Activated T-cell treated with anti-CD3 and anti-CD28 coated beads, Interleukin-2, amount 50 U/mL, for 1 hour (primary cell): ENCODE results near the gene MICU1.
A peak's percentile ranks its signal among the peaks of the same experiment; 100 is the strongest.
"Not testable (repeated sequence)": the region's sequence is repeated elsewhere in the genome, so short reads cannot be mapped to it uniquely, and the experiment has no call there.

Source experiments
- DNase-seq: peaks from one replicate; pipeline ENCODE4 v3.0.0-alpha.2; 2020

MICU1 gene

DNA sequence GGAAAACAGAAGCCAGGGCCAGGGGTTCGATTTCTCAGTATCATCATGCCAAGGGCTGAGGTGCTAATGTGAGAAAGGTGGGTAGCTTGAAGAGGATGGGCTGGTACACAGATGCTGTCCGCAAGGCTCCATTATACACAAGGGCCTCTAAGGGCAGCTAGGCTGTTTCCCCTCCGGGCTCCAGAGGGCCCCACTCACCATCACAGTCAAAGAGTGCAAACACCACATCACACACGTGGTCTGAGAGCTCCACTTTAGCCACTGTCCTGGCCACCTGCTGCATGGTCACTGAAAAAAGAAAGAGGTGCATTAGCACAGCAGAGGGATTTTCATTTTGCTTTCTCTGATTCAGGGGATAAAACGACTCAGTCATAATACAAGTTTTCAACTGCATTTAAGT, 250.3 kb downstream of the MICU1 start:
- no peak for DNase-seq

DNA sequence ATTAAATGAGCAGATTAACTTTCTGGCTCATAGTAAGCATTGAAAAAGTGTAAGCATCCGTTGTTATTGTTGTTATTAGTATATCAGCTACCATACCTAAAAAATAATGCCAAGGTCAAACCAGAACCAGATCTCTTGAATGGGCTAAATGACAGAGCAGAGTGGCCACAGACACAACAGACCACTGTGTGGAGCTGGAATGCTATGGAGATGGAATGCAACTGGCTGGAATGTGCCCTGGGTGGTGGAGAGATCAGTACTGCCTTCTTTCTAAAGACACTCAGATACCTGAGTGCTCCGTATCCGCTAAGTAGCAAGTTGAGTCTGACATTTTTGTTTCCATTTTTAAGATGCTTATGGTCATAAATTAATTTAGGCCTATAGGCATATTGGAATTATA, 250.7 kb downstream of the MICU1 start:
- no peak for DNase-seq

DNA sequence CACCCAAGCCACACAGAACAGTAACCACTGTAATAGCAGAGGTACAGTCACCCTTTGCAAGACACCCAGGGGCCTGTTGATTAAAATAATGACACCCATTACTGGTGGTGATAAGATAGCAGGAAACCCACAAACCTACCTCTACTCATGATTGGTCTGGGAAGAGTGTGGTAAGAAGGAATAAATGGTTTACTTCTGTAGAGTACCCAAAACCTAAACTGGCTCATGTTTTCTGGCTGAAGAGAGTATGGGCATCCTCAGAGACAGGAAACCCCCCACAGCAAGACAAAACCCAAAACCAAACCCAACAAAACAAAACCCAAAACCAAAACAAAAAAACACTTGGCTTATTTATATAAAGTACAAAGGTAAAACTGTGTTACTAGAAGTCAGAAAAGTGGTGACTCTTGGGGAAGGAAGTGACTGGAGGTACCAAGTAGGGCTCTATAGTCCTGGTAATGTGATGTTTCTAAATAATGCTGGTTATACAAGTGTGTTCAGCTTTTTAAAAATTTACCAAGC, 255.6 kb downstream of the MICU1 start:
- DNase-seq: no peak

DNA sequence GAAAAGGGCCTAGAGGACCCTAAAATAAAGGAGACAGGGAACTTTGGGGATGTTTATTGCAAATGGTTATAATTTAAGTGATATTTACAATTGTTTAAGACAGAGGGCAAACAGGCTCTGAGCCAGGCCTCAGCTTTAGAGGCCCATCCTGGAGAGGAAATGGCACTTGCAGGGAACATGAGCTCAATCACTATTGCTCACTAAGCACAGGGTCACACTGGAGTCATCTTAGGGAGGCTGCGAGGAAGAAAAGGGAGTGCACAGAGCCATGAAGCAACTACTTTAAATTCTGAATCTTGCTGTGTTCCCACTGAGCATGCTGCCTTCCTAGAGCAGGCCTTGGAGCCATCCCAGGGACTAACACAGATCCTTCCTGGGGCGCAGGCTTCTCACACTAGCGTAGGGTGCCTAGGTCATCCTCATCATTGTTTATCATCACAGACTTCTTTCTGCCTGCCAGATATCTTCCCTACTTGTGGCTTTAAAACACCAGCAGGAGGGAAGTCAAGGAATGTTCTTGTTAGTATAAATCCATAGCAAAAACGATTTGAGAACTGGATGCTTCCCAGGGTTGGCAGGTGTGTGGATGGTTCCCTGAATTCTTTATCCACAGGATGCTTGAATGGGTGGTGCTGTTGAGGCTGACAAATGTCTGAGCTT, 258.4 kb downstream of the MICU1 start:
- DNase-seq: no peak

DNA sequence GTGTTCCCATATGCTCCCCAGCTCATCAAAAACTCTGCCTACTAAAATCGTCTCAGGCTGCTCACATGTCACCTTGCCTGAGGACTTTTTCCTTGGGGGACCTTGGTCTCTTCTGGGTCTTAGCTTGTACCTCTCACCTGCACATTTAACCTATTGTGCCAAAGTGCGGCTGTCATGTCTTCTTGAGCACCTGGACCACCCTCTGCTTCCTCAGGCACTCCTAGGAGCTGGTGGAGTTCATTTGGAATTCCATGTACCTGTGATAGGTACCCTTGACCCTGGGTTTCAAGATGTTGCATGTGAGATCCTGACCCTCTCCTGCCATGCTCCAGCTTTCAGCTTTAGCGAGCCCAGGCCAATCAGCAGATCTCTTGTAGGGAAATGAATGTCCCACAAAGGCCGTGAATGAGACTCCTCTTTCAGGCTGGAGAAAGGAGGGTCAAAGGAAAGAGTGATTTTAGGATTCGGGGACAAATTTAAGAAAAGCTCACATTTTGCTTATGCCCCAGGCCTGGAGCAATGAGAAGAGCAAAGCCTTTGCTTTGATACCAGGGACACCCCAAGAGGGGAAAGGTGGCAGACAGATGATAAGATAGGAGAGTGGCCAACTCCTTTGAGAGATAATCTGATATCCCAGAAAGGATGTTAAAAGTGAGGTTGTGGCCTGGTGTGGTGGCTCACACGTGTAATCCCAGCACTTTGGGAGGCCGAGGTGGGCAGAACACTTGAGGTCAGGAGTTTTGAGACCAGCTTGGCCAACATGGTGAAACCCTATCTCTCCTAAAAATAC, 260.6 kb downstream of the MICU1 start:
- no peak for DNase-seq

DNA sequence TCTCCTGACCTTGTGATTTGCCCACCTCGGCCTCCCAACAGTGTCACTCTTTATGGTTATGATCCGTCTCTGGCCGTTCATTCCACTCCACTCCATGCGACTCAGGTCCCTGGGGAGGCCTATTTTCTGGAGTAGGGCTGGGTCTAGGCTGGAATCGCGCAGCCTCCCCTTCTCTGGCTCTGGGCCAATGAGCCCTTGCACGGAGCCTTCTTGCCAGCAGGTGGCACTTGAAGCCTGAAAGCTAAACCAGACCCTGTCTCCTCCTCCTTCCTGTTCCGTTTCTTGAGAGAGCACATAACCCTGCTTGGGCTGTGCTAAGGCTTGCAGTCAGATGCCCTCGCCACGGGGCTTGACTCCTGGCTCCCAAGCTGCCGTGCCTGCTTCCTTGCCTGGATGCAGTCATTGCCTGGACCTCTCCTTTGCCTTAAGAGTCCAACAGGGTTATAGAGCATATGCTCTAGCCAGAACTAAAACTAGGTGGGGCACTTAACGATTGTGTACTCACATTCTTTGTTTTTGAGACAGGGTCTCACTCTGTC, 261.6 kb downstream of the MICU1 start:
- peak; percentile 87 for DNase-seq

DNA sequence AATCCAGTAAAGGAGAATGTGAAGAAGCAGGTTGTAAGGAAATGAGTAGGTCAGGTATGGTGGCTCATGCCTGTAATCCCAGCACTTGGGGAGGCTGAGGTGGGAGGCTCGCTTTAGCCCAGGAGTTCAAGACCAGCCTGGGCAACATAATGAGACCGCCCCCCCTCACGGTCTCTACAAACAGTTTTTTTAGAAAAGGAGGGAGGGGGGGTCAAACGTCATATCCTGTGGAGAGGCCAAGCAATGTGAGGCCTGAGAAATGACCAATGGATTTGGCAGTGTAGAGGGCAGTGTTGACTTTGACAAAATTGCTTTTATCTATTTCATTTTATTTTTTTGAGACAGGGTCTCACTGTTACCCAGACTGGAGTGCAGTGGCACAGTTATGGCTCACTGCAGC, 268.9 kb downstream of the MICU1 start:
- DNase-seq: no peak

DNA sequence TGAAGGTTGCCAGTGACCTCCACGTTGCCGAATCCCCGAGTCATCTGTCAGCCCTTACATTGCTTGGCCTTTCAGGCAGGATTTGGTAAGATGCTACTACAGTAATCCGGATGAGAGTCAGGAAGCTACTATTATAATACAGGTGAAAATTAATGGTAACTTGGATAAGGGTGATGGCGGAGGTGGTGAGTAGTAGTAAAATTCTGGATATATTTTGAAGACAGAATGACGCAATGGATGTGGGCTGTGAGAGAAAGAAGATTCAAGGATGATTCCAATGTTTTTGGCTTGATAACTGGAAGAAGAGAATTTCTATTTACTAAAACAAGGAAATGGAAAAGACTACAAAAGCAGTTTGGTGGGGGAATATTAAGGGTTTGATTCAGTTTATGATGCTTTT, 269.8 kb downstream of the MICU1 start:
- DNase-seq: no peak

DNA sequence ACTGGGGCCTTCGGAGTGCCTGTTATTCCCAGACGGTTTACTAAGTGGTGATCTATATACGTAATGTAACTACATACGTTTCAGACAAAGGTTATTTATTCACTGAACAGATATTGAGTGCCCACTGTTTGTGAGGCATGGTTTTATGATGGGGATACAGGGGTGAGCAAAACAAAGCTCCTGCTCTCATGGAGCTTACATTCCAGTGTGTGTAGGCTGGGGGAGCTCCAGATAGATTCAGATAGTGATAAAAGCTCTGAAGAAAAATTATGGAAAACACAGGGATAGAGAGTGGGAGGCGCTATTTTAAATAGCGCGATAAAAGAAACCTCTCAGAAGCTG, 270.7 kb downstream of the MICU1 start:
- no peak for DNase-seq

DNA sequence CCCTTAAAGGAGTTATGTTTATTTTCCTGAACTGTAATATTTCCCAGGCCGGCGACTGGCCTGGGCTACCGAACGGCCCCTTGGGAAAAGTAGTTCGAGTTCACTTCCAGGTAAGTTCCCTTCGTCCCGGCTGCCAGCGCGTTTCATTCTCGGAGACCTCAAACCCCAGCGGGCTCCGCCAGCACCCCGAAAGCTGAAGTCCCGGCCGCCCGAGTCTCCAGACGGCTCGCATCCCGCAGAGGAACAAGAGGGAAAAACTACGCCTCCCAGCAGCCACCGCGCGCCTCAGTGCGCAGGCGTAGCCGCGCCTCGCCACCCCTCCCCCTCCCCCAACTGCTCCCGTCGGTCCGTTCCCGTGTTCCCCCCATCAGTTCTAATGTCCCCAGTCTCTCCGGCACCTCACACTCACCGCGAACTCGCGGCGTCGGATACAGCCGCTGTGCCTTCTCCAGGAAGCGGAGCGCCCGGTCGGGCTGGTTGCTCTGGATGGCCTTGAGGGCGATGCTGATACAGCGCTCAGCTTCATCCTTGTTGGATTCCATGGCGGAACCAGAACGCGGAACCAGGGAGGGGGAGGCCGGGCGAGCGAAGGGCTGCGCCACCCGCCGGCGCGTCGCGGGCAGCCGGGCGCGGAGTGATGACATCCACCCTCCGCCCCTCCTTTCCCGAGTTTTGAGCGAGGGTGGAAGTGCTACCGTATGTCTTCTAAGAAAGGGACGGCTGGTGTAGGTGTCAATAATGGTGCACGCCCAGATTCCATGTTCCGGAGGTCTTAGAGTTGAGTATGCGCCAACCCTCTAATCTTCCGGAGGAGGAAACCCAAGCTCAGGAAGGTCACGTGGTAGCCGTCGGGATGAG, 271.3 kb downstream of the MICU1 start, which contains the start of gene DNAJB12:
DNAJB12 (minus strand) TSS at position 564 of the 858 bp plus-strand sequence; CDS start at position 542, 22 bp downstream.
- DNase-seq: peak; percentile 93

DNA sequence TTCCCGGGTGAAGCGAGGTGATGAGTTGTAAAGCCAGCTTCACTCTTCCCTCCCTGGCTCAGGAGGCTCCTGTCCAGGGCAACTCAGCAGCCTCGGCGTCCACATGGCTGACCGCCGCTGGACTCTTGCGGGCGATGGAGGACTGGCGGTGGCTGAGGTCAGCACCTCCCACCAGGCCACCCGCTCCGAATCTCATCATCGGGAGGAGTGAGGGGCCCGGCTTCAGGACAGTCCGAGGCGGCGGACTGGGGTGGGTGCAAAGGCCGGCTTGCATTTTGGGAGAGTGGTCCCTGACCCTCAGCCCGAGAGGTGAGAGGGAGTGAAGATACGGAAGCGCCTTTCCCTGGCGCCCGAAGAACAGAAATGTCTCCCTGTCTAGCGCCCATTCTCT, 271.9 kb downstream of the MICU1 start:
- DNase-seq: no peak

DNA sequence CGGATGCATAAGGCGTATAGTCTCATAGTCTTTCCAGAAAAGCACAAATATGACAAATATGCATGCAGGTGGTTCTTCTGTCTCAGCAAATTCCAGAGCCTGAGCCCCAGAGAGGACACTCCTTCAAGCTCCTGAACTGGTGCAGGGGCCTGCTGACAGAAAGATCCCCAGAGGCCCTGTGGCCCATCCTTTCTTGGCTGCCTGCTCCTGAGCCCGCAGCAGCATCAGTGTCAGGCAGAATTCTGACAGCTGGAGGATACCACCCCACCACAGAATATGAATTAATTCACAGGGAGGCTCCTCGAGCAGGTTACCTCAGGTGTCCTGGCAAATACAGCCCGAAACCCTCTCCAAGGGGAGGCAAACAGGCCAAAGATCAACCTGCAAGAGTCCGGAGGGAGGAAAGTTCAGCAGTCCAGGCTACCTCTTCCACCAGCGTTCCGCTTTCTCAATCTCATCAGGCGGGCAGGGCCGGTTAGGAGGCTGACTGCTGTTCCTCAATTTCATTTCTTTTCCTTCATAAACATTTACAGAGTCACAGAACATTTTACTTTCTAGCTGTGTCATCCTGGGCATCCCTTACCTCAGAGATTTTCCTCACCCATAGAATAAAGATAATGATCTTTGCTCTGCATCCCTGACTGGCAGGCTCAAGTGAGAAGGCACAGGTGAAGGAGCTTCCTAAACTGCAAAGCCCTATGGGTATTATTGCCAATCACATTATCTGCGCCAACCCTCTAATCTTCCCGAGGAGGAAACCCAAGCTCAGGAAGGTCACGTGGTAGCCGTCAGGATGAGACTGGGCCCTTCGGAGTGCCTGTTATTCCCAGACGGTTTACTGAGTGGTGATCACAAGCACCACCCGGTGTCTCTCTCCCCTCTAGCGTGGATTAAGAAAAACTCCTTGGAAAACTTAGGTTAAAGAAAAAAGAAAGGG, 272.6 kb downstream of the MICU1 start:
- DNase-seq: no peak

DNA sequence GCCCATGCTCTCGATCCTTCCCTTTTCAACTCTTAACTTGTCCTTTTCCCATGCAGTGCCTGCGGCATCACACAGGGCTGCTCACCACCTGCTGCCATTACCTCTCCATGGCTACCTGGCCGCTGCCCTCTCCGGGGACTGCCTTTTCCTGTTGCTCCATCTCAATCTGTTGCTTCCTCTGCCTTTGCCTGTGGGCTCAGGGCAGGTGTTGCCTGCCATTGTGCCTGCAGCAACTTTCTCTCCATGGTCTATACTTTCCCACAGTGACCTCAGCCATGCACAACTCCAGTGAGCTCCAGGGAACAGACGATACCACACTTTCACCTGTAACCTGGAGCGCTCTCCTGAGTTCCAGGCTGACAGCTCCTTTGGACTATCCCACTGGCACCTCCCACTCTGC, 274.4 kb downstream of the MICU1 start:
- no peak for DNase-seq

DNA sequence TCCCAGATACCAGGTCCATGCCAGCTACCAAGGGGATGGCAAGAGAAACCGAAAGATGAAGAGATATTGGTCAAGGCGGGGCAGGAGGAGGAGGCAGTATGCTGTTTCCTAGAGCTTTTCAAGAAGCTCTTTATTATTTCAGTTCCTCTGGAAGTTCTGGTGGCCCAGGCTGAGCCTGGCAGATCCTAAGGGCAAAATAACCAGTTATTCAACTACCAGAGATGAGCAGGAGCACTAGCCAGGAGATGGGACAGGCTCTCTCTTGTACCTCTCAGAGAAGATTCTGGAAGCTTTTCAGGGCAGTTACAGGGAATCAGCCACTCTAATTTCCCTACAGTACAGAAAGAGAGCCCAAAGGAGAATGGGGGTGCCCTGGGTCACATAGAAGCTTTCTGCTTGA, 276.4 kb downstream of the MICU1 start:
- DNase-seq: no peak

DNA sequence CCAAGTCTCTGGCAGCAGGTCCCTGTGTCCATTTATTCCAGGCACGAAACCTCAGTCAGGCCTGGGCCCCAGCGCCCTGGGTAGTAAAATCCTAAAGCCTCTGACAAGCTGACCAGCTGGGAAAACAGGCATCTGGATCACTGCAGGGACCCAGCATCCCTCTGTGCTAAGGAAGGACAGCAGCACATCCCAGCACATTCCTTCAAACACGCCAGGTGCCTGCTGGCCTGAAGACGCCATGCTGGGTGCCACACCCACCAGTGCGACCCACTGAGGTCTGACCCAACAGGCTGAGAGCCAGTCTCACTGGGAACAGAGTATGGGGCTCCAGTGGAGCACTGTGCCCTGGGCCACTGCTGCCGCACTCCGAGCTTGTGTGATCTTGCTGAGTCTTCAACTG, 277.6 kb downstream of the MICU1 start:
- no peak for DNase-seq

DNA sequence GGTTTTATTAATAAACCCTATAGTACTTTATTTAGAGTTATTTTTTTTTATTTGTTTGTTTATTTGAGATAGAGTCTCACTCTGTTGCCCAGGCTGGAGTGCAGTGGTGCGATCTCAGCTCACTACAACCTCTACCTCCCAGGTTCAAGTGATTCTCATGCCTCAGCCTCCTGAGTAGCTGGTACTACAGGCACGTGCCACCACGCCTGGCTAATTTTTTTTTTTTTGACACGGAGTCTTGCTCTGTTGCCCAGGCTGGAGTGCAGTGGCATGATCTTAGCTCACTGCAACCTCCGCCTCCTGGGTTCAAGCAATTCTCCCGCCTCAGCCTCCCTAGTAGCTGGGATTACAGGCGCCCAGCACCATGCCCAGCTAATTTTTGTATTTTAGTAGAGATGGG, 279.8 kb downstream of the MICU1 start:
- not testable (repeated sequence) for DNase-seq

DNA sequence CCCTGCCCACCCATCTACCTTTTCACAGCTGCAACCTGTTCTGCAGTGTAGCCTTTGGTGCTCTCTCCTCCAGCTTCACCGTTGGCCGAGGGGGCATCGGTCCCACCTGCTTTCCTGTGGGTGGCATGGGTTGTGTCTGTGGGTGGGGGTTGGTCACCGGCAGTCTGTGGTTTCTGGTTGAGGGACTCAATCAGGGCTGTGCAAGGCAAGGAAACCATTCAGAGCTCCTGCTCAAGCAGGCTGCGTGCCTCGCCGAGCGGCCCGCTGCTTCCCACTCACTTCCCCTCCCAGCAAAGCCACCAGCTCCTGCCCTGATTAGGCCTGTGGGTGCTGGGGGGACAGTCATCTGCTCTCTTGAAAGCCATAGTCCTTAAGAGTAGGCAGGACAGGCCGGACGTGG, 280.9 kb downstream of the MICU1 start:
- DNase-seq: no peak

DNA sequence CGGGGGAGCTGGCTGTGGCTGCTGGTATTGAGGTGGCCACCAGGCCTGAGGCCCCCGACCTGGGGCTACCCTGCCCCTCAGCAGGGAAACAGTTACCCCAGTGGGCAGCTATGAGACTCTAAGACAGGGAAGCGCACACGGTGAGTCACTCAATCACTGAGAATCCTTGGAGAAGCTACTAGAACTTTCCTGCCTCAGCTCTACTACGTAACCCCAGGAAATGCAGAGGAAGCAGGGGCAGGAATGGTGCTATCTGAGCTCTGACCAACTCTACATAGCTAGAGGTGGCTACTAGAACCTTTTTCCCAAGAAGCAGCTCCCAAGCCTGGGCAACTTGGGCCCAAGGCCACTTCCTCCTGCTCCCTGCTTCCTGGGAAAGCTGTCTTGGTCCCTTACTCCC, 283.0 kb downstream of the MICU1 start:
- no peak for DNase-seq

DNA sequence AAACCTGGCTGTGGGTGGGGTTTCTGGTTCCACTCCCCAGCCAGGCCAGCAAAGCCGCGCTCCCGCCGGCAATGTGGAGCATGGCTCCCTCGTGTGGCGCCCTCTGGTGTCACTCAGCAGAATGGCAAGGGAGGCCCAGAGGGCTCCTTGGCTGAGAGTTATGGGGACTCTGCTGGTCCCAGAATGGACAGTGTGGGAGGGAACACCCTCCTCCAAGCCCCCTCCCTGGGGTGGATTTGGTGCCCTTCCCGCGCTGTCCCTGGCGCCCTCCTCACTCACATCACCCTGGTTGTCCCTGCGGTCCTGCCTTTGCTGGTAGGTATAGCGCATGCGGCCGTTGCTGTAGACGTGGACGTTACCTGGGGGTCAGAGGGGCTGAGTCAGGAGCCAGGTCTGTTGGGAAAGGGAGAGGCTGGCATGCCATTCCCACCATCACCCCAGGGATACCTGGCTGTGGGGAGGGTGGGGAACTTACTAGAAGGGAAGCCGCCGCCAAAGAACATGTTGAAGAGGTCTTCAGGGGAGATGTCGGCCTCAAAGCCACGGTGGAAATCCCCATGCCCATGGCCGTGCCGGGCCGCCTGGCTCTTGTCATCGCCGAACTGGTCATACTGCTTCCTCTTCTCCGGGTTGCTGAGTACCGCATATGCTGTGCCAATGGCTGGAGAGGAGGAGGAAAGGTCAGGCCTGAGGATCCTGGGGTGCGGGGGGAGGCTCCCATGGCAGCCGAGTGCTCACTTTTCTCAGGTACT, 285.2 kb downstream of the MICU1 start:
- peak; percentile 84 for DNase-seq

DNA sequence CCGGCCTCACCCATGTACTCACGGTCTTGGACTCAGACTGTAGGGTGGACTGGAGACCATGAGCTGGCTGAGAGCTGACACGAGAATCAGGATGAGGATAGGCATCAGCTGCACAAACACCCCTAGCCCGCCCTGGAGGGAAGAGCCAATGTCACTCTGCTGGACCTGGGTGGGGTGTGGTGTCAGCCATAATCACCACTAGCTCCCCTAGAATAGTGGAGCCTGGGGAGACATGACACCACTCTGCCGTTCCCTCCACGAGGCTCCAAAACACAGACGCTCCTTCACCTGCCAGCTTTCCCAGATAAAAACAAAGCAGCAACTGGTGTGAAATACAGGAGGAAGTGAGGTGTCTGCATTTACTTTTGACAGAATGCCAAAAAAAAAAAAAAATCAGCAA, 287.7 kb downstream of the MICU1 start:
- no peak for DNase-seq

DNA sequence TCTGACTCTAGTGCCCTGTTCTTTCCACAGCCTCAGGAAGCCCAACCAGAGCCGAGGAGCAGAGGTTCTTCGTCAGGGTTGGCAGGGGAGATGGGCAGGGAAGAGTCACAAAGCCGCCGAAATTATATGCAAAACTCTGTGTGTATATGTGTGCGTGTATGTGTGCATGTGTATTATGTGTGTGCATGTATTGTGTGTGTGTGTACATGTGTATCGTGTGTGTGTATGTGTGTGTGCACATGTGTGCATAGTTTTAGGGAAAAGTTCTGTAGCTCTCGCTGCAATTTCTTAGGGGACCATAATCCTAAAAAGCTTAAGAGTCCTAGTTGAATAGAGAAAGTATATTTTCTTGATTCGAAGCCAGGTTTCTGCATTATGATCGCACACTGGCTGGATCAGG, 288.2 kb downstream of the MICU1 start:
- DNase-seq: no peak
